ENCODE measurements around the gene SNCG.

GRCh38 chr10:86969421-86970041 is 11.1 kb downstream of the SNCG start:
- TF ChIP-seq CTCF (IDR thresholded peaks at IDR 0.05): no peak
- no peak for TF ChIP-seq POLR2A (IDR thresholded peaks at IDR 0.05)
